NK-92 treated with Interleukin-12 subunit alpha and Interleukin-12 subunit beta, amount 100 ng/mL, for 24 hours (cell line): ENCODE results near the gene OR10H1.
"Not testable (repeated sequence)": the region's sequence is repeated elsewhere in the genome, so short reads cannot be mapped to it uniquely, and the experiment has no call there.

Source experiments
- DNase-seq: peaks from one replicate; lab custom pipeline; 2025; lab: John Stamatoyannopoulos, UW

OR10H1 gene

DNA sequence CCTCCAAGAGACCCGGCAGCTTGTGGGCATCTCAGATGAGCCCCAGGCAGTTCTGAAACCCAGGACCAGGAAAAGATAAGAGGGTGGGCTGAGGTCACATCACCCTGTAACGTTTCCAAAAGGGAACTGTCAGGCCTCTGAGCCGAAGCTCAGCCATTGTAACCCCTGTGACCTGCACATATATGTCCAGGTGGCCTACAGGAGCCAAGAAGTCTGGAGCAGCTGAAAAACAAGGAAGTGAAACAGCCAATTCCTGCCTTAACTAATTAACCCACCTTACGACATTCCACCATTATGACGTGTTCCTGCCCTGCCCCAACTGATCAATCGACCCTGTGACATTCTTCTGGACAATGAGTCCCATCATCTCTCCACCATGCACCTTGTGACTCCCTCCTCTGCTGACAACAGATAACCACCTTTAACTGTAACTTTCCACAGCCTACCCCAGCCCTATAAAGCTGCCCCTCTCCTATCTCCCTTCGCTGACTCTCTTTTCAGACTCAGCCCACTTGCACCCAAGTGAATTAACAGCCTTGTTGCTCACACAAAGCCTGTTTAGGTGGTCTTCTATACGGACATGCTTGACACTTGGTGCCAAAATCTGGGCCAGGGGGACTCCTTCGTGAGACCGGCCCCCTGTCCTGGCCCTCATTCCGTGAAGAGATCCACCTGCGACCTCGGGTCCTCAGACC, 13.3 kb upstream of the OR10H1 start:
- not testable (repeated sequence) for DNase-seq

DNA sequence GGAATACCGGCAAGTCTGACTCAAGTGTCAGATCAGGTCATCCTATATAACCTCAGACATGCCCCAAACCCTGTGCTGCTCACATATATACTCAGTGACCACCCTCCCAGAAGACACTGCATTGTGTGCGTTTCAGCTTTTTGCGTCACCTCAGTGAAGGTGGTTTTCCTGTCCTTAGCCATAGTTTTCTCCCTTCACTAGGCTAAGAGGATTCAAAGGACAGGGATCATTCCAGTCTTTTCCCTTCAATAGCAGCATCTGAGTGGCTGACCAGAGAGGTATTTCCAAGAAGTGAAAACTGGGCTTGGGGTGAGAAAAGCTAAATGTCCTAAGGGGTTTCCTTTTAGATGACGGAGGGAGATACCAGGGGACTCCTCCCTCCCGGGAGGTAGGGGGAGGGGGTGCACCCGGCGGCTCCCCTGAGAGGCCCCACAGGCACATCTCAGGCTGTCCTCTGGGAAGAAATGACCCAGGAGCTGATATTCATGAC, 12.7 kb upstream of the OR10H1 start:
- DNase-seq, result no peak

DNA sequence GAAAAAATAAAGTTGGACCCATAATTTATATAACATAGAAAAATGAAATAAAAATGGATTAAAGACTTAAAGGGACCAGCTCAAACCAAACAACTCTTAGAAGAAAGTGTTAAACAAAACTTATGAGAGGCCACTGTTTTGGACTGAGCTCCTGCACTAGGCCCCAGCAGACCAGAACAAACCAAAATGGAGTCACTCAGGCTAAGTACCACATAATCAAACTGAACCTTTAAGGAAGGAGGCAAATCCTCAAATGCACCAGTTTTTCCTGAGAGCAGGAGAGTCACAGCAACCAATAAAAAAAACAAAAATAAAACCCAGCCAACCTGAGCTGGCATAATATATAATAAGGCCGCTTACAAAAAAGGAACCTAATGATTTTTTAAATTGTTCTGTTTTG, 10.3 kb upstream of the OR10H1 start:
- DNase-seq, result no peak

DNA sequence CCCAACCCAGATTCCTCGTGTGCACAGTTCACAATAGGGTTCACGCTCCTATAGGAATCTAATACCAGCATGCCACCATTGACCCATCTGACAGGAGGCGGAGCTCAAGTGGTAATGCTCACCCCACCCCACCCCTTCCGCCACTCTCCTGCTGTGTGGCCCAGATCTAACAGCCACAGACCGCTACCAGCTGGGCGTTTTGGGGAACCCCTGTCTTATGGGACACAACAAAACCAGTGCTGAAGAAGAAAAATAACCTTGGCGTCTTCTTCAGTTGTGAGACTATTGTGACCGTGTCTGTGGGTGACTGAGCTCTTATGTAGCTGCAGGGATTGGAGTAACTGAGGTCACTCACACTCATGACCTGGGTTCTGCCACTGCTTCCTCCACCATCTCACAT, 5.2 kb upstream of the OR10H1 start:
- no peak for DNase-seq

DNA sequence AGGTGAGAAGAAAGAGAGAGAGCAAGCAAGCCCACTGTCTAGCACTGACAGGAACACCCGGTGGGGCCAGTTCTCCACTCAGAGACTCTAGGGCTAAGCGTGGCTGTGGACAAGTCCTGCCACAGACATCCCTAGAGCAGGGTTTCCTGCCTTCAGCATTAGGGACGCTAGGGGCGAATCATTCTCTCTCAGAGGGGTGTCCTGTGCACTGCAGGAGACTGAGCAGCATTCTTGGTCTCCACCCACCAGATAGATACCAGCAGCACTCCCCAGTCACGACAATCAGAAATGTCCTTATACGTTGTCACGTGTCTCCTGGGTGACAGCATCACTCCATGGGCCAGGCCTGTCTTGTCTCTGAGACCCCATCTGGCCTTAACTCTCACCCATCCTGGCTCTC, 1.5 kb downstream of the OR10H1 start:
- no peak for DNase-seq

DNA sequence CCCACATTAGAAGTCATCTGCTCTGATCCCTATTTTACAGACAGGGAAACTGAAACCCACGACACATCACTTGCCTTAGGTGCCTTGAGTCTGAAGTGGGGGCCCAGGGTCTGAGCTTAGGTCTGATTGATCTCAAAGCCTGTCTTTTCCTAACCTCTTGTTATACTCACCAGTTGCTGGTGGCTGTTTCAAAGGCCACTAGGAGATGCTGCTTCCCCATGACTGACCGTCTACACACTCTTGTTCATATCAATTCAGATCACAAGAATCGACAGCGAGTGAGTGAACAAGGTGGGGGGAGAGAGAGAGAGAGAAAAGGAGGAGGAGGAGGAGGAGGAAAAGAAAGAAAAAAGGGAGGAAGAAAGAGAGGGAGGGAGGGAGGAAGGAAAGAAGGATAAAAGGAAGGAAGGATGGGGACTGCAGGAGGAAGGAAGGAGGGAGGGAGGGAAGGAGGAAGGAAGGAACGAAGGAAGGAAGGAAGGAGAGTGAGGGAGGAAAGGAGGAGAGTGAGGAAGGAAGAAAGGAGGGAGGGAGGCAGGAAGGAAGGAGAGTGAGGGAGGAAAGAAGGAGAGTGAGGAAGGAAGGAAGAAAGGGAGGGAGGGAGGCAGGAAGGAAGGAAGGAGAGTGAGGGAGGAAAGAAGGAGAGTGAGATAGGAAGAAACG, 3.3 kb downstream of the OR10H1 start:
- DNase-seq, result no peak

DNA sequence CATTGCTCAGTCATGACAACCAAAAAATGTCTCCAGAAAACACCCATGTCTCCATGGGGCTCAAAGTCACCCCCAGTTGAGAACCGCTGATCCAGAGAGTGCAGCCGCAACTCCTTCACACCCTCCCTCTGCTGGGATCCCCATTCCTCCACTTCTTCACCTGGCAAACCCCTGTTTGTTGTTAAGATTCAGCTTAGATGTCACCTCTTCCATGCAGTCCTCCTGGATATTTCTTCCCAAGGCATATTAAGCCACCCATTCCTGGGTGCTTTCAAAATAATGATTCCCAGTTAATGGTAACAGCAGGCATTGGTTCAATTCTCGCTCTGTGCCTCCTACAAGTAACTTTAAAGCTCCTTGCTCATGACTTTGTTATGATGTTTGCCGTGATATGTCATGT, 4.0 kb downstream of the OR10H1 start:
- no peak for DNase-seq

DNA sequence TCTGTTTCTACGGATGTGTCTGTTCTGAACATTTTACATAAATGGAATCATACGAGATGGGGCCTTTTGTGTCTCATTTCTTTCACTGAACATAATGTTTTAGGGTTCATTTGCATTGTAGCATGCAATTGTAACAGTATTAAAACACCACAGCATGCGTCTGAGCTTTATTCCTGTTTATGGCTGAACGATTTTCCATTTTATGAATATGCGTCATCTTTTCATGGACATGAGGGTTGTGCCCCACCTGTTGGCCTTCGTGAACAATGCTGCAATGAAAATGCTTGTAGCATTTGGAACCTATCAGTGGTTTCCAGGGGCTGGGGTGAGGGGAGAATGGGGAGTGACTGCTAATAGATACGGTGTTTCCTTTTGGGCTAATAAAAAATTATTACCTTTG, 5.1 kb downstream of the OR10H1 start:
- no peak for DNase-seq

DNA sequence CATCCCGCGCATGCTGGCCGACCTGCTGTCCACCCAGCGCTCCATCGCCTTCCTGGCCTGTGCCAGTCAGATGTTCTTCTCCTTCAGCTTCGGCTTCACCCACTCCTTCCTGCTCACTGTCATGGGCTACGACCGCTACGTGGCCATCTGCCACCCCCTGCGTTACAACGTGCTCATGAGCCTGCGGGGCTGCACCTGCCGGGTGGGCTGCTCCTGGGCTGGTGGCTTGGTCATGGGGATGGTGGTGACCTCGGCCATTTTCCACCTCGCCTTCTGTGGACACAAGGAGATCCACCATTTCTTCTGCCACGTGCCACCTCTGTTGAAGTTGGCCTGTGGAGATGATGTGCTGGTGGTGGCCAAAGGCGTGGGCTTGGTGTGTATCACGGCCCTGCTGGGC, 21.2 kb downstream of the OR10H1 start:
- not testable (repeated sequence) for DNase-seq

DNA sequence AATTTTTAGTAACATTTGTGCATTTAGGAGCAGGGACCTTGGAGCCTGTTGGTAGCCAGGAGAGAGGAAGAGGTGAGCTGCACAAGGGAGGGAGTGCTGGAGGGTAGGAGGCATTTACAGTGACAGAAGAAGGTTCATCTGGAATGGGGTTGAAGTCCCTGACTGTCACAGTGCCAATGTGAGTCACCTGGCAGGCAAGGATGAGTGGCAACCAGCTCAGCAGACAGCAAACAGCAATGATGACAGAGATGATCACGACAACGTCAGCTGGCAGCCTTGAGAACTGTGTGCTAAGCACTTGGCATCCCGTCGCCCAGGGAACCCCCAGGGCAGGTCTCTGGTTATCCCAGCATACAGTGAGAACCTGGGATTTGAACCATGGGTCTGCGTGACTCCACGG, 25.4 kb downstream of the OR10H1 start:
- DNase-seq, result no peak

DNA sequence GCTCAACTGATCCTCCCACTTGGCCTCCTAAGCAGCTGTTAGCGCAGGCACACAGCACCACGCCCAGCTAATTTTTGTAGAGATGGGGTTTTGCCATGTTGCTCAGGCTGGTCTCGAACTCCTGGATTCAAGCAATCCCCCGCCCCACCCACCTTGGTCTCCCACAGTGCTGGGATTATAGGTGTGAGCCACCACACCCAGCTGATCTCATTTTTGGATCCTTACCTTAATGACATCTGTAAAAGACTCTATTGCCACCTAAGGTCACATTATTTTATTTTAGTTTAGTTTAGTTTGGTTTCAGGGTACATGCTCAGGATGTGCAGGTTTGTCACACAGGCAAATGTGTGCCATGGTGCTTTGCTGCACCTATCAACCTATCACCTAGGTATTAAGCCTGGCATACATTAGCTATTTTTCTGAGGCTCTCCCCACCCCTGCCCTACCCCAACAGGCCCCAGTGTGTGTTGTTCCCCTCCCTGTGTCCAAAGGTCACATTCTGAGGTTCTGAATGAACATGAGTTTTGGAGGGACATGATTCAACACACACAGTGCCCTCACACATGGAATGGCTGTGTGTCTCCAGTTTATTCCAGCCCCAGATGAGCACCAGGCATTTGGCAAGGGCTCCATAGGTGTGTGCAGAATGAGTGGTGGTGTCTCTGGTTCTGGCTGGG, 26.7 kb downstream of the OR10H1 start:
- no peak for DNase-seq

DNA sequence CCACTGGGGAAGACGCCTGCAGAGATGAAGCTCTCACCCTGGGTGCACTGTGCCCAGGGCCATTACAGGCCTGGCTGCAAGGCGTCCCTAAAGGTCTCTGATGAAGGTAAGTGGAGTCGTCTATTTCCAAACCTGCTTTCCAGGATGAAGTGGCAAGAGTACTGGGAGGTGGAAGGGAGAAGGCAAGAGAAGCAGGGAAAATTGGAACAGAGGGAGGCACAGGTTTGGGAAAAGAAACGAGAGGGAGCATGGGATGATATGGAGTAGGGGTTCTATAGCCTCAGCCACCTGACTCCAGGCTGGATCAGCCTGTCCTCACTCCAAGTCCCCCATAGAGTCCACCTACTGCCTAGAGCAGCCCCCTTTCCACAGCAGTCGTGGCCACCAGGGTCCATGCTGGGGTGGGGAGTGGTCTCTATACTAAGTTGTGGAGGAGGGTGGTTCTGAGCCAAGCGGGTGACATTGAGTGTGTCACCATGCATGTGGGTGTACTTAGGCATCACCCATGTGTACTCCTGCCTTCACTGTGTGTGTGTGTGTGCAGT, 27.8 kb downstream of the OR10H1 start, which contains the start of gene OR10H5:
OR10H5 (plus strand) TSS at position 51 of the 545 bp plus-strand sequence. CDS start 6,388 bp downstream, outside the sequence.
- DNase-seq, result no peak

DNA sequence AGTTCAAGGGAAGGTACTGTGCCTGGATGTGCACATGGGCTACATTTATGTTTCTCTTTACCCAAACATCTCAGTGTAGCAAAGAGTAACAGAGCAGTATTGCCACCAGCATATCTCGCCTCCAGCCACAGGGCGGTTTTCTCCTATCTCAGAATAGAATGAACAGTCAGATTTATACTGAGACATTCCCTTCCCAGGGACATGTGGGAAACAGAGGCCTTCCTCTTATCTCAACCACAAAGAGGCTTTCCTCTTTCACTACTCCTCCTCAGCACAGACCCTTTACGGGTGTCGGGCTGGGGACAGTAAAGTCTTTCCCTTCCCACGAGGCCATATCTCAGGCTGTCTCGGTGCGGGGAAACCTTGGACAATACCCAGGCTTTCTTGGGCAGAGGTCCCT, 32.6 kb downstream of the OR10H1 start:
- DNase-seq, result not testable (repeated sequence)

DNA sequence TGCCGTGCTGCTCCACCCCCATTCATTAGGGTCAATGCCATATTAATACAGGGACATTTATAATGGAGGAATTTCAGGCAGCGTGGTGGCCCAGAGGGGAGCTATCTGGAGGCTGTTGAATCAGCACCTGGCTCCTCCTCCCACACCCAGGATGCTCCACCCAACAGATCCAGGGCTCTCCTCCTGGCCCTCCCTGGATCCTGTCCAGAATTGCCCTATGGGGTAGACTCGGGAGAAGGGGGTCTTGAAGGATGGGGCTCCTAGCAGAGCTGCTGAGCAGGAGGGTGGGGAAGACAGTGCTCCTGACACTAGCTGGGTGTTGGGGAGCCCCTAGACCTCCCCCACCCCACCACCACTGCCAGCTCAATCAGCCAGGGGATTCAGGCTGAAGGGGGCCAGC, 33.3 kb downstream of the OR10H1 start:
- no peak for DNase-seq

DNA sequence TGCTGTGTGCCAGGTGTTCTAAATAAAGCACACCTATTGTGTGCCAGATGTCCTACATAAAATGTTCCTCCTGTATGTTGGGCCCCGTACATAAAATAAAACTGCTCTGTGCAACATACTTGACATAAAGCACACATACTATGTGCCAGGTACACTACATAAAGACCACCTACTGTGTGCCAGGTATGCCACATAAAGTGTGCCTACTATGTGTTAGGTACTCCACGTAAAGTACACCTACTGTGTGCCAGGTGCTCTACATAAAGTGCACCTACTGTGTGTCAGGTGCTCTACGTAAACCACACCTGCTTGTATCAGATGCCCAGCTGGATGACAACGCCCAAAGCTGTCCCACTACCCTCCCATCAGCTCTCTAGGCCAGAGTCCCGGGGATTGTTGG, 33.8 kb downstream of the OR10H1 start:
- DNase-seq, result no peak

DNA sequence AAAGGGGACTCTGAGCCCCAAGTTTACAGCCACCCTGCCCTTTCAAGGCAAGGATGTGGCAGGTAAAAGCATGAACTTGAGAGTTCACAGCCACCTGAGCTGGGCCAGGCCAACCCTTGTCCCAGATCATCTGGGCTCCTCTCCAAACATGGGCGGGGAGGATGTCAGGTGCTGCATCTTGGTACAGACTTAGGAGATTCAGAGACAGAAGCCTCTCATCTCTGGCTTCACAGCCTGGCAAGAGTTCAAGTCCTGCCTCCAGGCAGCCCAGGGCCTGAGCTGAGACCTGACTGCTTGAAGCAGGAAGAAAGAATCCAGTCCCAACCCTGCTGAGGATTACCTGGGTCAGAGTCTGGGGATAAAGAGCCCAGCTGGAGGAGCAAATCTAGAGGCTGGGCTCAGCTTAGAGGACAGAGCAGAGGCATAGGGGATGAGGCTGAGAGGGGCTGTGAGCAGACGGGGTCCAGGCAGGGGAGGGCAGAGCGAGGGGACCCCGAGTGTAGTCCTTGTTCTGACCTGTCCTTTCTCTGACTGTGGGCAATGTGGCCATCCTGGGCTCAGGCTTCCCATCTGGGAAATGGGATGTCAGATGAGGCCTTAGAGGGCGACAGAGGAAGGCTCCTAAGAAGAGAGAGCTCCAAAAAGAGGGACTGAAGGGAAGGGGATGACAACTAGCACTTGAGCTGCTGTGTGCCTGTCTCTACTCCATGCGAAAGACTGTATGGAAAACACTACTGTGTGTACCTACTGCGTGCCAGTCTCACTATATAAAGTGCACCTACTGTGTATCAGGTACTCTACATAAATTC, 34.6 kb downstream of the OR10H1 start:
- no peak for DNase-seq

DNA sequence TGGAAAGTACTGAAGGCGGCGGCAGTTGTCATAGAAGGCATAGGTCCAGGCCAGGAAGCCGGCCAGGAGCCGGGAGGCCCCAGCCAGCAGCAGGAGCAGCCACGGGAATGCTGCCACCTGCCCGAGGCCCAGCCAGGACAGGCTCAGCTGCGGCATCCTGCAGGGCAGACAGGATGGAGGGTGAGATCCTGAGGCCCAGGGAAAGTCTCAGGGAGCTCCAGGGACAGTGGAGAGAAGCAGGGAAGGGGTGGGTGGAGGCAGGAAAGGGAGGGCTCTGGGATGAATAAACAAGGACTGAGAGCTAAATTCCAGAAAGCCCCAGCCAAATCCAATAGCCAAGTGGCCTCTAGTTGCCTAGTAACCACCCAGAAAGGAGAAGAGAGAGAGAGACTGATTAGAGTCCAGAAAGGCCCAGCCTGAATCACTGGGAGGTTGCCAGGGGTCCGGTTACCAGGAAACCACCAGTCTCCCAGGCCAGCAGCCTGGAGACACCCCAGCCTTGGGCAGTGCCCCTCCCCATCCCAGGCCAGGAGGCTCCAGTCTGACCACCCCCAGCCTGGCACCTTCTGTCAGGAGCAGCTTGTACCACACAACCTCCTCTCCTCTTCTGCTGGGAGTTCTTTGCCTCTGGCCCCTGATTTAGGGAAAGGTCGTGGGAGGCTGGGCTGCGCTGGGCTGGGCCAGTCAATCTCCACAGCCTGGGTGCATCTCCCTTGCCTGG, 35.5 kb downstream of the OR10H1 start:
- DNase-seq, result no peak

DNA sequence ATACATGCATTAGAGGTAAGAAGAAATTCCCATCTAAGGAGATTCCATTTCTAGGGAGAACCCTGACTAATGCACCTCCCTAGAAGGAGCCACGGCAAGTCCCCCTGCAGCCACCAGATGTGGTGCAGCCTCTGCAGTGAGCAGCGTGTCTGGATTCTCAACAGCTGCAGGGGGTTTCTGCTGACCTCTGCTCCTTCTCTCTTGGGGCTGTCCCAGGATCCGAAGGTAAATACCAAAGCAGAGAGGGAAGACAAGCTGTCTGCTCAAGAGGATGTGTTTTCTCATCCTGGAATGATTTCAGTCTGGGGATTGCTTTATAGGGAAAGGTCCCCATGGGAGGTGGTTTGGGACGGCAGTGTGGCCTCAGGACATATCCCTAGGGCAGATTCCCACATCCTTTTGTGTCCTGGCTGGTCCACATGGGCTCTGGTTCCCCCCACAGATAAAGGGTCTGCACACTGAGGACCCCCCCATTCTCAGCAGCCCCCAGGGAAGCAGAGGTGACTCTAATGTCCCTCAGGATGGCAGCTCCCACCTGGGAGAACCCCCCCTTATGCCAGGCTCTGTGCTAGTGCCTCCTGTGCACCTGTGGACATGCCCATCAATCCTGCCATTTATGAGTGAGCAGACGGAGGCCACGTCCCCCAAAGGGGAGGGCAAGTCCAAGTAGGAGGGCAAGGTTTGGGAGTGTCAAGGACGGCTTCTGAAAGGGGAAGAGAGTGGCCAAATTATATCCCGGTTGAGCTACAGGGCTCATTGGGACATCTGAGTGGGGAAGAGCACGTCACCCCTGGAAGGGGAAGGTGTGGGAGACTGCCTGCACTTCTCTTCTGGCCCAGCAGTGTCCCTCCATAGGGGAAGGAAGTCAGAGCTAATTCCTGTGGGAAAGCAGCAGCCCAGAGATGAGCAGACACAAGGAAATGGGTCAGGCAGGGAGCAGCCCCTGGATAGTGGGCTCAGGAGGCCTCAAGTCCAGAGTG, 38.2 kb downstream of the OR10H1 start:
- DNase-seq, result no peak

DNA sequence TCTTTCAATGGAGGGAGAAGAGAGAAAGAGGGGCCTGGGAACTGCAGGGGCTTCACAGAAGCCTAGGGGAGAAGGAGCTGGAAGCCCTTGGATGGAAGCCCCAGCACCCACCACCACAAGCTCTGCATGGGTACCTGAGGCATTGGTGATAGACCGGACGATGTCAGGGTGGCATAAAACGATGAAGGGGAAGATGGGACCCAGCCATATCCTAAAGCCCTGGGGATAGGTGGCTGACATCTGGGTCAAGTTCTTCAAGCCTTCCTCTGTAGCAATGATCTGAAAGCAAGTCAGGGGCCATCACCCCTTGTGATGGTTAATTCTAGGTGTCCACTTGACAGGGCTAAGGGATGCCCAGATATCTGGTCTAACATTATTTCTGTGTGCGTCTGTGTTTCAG, 39.2 kb downstream of the OR10H1 start:
- no peak for DNase-seq

DNA sequence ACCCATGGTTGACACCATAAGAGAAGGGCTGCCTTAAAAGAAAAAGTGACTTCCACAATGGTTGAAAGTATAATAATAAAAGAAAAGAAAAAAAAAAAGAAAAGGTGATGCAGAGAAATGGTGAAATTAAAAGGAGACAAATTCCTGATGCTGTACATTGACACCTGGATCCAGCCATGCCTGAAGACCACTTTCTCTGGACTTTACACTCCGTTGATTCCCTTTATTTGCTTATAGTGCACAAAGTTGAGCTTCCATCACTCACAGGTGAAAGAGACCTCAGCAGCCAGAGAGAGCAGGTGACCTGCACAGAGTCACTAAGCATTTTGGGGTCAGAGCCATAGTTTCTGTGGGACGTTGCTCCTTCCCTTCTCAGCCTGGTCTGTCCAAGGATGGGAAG, 40.2 kb downstream of the OR10H1 start:
- no peak for DNase-seq
